GM21381 (cell line): ENCODE data around the gene FUT3.
A peak's percentile ranks its signal among the peaks of the same experiment; 100 is the strongest.

ENCODE experiments used
- ATAC-seq: cut with Tn5 transposase; IDR thresholded peaks from one replicate; pipeline ENCODE4 v1.9.1; 2021; ENCODE audit warnings: mild to moderate bottlenecking, moderate library complexity; ENCODE audit not compliant: unreplicated experiment

The FUT3 gene

GRCh38 chr19:5804516-5805461, 46.5 kb downstream of the FUT3 start, which contains the start of gene NRTN:
Gene NRTN, plus strand, starts transcription at chr19:5805067. Its CDS starts 19,099 bp downstream, at chr19:5824166.
- no peak for ATAC-seq

- peak; percentile 83 for ATAC-seq
Measured at GRCh38 chr19:5803752-5804515, 47.3 kb downstream of the FUT3 start.

GRCh38 chr19:5803441-5803751, 47.9 kb downstream of the FUT3 start:
- no peak for ATAC-seq

GRCh38 chr19:5801796-5802619, 49.2 kb downstream of the FUT3 start:
- no peak for ATAC-seq

- no peak for ATAC-seq
Measured at GRCh38 chr19:5800361-5801270, 50.6 kb downstream of the FUT3 start.

GRCh38 chr19:5799247-5800241, 51.7 kb downstream of the FUT3 start:
- no peak for ATAC-seq

GRCh38 chr19:5798244-5798643, 53.0 kb downstream of the FUT3 start:
- no peak for ATAC-seq

GRCh38 chr19:5795382-5795919, 55.8 kb downstream of the FUT3 start:
- ATAC-seq: no peak

- no peak for ATAC-seq
Measured at GRCh38 chr19:5793188-5793587, 58.1 kb downstream of the FUT3 start.
